HT-29 (cell line): ENCODE measurements around the gene CMIP. TPM values are rescaled to one million over a fixed set of nuclear protein-coding genes. Genes with fewer than 3 reads are reported as not detected.

Experiments
- DNase-seq: peaks from one replicate; pipeline ENCODE4 v3.0.0-alpha.2; 2015; ENCODE audit warnings: low spot score
- total RNA-seq: library from RNA; depleted of rRNA; stranded (reverse); fragments of >200 nt; shearing (Covaris generic); gene quantifications from 2 replicates; pipeline ENCODE4 v1.2.3, GENCODE V29; 2014

The CMIP gene
- total RNA-seq, 1 experiment from 2014 or later = 24.7 TPM

DNA sequence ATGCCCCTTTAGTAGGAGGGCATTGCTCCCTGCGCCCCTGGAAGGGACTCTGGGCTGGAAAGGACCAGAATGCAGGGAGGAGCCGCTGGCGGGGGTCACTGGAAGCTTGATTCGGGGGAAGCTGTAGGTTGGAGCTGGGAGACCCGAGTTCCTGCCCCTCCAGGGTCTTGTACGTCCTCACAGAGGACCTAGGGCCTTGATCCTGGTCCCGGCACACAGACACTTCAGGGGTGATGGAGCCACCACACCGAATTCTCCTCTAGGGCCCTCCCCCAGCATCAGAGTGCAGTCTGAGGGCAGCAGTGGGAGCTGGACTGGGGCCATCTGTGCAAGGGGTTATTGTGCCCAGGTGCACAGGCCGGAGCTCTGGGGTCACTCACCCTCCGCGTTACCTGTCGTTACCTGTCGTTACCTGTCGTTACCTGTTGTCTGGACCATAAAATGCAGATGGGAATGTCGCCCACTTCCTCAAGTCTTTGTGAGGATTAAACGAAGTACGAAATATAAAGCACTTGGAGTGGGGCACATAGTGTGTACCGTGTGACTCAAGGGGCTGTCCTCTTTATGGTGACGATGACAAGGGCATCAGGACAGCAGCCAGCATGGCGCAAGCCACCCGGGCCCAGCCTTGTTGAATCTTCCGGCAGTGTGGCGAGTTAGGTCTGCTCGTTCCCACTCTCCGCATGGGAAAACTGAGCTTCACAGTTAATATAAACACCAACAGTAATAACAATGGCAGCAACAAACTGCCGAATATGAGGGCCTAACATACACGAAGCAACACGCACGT, 48.6 kb downstream of the CMIP start:
- DNase-seq = peak; percentile 29

DNA sequence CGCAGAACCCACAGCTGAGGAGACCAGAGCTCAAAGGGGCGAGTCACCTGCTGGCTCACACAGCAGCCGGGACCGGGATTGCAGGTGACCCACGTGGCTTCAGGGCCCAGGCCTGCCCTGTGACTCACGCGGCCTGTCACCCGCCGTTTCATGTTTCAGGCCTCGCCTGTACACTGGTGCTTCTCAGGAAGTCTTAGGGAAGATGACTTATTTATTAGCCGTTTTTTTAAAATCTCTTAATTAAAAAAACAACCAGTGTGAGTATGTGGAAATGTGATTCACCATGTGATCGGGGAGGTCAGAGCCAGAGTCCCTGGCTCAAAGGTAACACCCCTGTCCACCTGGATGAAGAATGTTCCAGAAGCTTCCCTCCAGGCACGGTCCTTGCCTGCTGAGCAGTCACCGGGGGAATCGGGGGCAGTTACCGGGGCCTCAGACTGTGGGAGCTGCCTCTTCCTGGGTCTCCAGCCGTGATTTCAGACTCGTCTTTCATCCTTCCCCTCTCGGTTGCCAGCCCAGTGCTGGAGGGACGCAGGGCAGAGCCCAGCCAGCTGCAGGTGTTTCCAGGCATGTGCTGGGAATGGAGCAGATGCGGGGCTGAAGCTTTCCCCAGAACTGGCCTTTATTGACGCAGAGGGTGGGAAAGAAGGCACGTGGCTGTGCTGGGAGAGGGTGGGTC, 49.3 kb downstream of the CMIP start:
- DNase-seq = peak; percentile 91

DNA sequence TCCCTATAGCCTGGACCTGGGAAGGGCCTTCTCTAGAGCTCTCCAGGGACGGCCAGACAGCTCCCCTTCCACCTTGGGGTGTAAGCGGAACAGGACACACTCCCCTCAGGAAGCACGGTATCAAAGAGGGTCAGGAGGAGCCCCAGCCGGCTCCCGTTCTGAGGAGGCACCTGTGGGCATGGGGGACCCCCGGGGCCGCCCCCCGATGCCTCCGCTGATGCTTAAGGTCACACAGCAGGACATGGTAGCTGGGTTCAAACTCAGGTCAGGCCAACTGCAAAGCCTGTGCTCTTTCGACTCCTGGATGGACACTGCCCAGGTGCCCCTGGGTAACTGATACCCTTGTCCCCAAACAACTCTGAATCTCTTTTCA, 49.8 kb downstream of the CMIP start:
- no peak for DNase-seq

DNA sequence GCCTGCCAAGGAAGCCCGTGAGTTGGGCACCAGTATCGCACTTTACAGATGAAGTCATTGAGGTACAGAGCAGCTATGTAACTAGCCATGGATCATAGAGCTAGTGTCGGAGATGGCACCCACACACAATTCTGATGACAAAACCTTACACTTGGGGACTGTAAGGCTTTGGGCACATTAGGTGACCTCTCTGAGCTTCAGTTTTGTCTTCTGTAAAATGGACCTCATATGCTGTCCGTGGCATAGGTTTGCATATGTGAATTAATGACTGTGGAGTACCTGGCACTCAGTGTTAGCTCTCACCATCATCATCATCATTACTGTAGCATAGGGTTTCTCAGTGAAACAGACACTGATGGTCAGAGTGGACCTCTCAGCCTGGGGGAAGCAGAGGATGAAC, 50.3 kb downstream of the CMIP start:
- no peak for DNase-seq

DNA sequence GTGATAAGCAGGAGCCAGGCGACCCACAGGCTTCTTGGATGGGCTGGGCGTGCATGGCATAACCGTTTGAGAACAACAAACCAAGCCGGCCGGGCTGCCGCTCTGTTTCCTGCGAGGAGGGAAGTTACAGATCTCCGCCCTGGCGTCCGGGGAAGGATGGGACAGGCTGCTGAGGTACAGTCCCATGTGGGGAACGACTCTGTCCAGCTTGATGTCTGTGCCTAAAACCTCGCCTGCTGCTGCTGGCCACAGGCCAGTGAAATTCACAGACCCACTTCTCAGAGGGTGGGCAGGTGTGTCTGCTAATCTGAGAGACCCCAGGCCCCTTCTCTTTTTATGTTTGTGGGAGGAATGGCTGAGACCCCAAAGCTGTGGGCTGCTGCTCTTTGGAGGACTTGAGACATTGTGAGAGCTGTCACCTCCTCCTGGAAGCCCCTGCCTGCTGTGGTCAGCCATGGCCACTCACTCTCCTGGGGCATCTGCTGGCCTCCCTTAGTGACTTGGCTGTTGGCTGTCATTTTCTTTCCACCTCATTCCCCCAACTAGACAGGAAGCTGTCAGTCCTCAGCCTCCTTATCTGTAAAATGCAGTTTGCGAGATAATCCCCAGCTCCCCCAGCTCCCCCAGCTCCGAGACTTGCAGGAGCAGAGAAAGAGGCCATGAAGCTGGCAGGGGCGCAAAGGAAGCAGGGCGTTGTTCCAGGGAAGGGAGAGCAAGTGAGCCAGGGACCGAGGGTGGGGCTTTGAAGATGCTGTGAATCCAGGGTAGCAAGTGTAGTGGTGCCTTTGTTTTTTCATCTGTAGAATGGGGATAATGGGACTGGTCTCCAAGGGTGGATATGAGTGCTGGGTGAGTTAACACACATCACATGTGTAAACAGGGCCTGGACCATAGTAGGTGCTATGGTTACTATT, 51.0 kb downstream of the CMIP start:
- no peak for DNase-seq

DNA sequence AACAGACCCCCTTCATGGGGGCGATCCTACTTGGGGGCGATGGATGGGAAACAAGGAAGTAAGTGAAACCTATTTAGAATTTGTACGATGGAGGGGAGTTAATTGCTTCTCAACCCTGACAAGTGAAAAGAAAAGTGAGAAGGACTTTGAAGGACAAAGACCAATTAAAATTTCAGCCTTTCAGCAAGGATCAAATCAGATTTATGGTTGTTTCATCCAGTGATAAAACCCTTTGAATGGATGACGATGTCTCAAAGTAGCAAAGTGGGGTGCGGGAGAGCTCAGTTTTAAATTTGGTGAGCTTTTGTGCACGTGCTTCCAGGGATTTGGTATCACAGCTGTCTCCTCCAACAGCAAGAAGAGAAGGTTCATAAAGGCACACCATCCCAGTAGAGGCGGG, 51.7 kb downstream of the CMIP start:
- no peak for DNase-seq

DNA sequence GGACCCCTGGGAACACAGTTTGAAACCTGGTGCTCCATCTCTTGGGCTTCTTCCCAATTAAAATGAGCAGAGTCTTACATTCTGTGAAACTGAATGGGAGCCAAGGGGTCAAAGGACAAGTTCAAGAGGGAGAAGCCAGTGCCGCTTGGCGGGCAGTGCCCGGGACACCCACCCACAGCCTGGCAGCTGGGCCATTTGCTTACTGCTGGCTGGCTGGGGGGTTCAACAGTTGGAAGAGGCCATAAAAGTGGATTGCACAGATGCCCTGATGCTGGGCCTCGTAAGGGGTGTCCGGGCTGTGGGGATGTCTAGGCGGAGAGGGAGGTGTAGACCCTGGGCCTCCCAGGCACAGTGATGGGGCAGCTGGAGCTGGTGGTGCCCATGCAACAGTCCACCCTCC, 52.1 kb downstream of the CMIP start:
- DNase-seq = no peak

DNA sequence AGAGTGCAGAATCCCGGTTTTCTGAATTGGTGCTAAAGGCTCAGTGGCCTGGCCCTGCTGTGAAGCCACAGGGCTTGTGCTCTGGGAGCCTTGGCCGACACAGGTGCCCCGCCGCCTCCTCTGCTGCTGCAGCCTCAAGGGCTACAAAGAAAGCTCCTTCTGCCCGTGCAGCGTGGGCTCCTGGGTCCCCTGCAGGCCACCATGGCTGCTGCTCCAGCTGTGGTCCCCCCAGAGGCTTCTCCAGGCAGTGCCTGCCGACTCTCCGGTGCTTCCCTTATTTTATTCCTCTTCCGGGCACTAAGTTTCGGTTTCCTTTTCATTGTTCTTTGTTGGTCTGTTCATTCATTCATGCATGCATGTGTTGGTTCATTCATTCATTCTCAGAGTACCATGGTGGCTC, 53.1 kb downstream of the CMIP start:
- no peak for DNase-seq

DNA sequence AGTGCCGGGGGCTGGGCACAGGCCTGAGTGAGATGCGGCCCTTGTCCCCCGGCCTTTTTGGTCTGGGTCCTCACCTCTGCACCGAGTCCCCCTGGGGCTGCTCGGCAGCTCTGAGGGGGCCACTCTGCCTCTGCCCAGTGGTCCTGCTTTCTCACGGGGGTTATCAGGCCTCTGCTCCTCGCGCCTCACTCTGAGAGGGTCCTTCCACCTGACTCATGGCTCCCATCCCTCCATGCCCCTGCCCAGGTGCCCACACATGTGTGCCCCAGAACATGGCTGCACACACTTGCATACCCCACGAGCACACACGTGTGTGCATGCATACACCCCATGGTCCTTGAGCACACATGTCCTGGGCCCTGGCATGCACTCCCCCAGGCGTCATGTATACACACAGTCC, 53.7 kb downstream of the CMIP start:
- DNase-seq = no peak

DNA sequence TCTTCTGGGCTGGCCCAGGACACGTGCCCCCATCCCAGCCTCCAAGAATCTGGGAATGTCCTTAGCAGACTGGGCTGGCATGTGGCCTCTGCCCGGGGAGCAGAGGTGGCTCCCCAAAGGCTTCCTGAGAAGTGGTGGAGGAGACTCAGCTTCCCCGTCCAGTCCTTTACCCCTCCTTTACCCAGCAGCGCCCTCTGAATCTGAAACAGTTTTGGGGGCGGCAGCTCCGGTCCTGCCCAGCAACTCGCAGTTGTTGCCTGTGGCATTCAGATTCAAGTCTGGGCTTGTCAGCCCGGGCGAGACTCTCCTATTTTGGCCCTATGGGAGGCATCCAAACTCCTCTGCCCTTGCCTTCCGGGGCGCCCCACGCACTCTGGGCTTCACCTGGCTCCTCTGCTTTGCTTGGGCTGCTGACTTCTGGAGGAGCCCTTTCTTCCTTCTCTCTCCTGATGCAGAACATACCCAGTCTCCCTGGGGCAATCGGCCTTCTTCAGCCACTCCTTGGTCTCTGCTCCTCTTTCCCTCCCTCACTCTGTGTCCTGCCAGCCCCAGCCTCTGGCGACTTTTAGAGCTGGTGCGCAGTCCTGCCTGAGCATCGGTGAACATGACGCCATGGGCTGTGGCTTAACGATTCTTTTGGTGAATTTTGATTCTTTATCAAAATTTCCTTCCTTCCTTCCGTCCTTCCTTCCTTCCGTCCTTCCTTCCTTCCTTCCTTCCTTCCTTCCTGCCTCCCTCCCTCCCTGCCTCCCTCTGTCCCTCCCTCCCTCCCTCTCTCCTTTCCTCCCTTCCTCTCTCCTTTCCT, 55.2 kb downstream of the CMIP start:
- DNase-seq = no peak

DNA sequence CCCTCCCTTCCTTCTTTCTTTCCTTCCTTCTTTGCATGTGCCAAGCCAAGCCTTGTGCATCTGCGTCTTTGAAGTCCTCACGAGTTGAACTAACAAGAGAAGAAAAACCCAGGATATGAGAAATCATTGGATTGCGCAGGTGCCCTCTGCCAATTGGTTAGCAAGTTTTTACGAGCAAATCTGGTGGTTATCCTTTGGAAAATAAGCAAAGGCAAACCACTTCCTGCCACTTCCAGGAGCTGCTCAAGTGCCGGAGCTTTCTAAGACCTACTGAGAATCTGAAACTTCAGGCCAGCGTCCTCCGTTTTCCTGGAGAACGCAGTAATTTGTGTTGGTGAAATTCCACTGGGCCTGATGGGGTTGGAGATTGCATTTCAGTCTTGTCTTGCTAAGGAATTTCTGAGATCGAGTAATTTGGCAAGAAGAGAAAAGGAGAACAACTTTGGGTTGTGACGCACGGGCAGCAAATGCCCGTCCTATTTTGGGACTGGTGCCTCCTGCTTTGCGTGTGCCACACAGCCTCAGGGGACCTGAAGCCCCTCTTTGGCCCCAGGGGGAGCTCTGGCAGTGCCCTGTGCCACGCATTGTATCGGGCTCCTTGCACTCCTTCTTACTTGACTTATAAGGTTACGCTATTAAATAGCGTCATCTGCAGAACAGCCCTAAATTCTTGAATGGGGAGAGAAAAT, 56.4 kb downstream of the CMIP start:
- DNase-seq = peak; percentile 19

DNA sequence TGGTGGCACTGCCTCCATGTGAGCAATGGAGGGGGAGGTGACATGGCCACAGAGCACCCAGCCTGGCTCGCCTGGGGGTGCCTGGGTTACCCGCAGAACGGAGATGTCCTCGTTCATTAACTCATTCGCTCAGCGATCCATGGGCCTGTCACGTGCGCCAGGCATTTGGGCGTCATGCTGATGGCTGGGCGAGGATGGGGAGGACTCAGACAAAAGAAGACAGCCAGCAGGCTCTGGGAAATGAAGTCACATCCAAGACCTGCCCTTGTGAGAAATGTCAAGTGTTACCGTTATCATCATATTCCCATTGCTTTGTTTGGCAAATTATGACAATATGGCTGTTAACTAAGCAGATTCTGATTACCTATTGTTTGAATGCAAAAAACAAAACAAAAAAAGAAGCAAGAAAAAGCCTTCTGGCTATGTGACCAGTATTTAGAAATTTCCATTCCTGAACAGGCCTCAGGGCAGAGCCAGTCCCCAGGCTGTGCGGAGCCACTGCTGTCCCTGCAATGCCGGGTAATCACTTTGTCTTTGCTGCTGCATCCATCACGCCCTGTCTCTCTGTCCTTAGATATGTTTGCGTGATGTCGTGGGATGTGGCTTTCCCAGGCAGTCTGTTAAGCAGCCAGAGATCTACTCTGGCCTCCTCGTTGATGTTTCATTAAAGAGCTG, 57.9 kb downstream of the CMIP start:
- DNase-seq = no peak

DNA sequence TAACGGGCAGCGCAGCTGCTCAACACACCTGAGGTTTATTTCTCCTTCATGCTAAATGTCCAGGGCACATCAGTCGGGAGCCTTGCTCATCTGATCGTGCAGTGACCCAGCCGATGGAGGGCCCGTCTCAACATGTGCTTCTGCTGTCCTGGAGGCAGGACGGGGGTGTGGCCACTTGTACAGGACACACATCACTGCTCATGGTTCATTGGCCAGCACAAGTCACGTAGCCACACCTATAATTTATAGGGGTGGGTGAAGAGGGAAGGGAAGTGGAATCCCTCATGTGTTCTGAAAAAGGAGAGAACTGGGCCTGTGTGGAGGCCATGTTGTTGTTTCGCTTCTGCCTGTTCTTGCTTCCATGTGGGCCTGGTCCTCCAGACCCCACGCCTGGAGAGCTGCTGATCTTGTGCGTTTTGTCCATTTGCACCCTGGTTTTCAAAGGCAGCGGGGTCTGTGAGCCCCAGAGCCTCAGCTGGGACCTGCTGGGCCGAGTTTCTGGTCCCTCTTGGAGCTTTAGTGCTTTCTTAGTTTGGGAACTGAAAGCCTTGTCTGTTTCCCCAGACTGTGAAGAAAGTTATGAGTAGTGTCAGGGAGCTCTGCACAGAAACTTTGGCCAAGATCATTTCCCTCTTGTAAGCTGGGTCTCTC, 60.5 kb downstream of the CMIP start:
- DNase-seq = no peak

DNA sequence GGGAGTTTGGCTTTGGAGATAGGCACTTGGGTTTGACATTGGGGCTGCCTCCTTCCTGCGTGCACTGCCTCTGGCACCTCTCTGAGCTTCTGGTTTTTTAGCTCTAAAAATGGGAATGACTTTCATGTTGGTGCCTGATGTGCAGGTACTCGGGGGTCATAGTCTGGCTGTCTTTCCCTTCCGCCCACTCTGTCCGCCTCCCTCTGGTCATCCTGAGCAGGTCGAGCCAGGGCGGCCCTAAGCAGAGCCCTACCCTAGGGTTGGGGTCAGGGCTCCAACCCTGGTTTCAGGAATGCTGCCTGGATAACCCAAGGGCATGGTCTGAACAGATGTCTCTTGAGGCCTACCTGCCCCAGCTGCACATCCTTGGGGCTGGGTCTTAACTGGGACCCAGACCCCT, 64.8 kb downstream of the CMIP start:
- DNase-seq = no peak

DNA sequence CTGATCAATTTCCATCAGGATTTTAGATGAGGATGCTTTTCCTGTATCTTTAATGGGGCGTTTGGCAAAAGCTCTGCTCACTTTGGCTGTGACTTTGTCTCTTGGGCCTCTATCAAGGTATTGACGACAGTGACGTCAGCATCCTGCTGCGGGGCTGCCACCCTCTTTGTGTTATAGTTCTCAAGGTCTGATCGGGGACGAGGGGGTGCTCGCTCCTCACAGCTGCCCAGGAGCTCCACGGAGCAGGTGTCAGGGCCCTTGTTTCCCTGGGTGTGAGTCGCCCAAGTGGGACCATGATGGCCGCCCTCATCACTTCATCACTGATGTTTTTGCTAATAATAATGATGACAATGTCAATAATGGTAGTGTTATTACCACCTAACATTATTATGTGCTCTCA, 65.4 kb downstream of the CMIP start:
- no peak for DNase-seq

DNA sequence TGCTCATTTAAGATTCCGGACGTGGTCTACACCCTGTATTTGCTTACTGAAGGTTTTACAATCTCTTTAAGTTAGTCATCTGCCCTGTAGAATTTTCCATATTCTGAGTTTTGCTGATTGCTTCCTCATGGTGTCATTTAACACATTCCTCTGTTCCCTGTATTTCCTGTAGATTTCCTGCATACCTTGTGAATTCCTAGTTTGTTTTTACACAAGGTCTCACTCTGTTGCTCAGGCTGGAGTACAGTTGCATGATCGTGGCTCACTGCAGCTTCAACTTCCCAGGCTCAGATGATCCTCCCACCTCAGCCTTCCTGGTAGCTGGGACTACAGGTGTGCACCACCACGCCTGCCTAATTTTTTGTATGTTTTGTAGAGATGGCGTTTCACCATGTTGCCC, 66.8 kb downstream of the CMIP start:
- DNase-seq = no peak

DNA sequence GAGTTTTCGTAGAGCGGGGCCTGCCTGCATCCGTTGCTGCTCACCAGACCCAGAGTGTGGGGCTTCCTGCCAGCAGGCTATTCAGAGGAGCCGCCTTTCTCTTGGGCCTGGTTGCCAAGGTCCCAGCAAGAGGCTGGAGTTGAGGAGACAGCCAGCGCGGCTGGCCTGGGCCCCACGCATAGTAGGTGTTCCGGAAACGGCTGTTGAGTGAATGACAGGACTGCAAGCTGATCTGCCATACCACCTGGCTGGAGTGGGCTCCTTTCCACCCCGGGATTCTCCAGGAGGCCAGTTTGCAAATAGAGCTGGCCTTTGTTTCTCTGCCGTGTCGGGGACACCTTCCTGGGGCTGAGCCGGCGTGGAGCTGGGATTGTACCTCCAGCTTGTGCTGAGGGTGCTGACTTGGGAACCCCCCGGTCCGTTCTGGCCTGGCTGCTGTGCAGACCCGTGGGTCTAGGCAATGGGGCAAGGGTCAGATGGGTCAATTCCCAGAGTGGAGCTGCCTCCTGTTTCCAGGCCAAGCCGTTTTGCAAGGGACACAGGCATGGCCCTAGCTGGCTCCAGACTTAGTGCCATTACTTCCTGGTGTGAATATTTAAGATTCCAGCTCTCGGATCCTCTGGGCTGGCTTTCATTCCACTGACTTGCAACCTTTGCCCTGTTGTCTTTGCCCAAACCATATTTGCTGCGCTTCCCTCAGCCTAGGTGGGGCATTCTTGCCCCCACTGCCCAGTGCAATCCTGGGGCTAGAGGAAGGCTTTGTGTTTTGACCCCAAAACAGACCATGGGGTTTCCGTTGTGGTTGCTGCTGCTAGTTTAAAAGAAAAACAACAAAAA, 68.8 kb downstream of the CMIP start:
- DNase-seq = peak; percentile 48

DNA sequence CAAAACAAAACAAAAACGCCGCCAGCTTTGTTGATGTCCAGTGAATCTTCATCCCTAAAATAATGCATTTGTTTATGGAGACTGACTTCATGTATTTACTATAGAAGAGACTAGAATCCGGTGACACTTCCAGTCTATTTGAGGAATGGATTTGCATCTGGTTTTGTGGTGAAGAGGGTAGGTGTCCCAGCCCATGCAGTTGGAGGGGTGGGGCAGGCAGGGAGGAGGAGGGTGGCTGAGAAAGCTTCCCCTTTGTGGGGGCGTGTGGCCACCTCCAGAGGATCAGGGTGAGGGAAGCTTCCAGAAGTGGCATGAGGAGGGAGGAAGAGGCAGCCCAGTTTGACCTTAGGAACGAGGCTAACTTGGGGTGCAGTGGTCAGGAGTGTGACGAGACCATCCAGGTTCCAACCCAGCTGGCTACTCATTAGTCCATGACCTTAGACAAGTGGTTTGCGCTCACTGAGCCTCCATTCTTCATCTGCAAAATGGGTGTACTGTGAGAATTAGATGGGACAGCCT, 69.5 kb downstream of the CMIP start:
- DNase-seq = no peak
